IMR-90 (cell line): ENCODE data around the gene SS18L1. TPM values are rescaled to one million over a fixed set of nuclear protein-coding genes. Genes with fewer than 3 reads are reported as not detected.

ENCODE experiments used
- ATAC-seq: fragments of 200-7000 bp; cut with Tn5 transposase; 2 replicates; pipeline ENCODE4 v1.9.1; 2020; ENCODE audit warnings: low read depth, mild to moderate bottlenecking, moderate library complexity
- BruUV-seq: library from RNA; stranded (reverse); fragments of 400-500 nt; replicated peaks from 2 replicates; lab custom pipeline; 2021; lab: Mats Ljungman, UMichigan
- CTCF ChIA-PET: fragments of 300-600 bp; formaldehyde crosslinking; extraction: SDS; loops from one replicate; lab custom pipeline; 2021; ENCODE audit warnings: antibody characterized with exemption; lab: Yijun Ruan, JAX
- POLR2A ChIA-PET: fragments of 300-600 bp; sonication (Branson Sonifier 250); formaldehyde crosslinking; loops from one replicate; lab custom pipeline; 2022; ENCODE audit warnings: antibody characterized with exemption; ENCODE audit not compliant: unreplicated experiment; lab: Charles Lee
- DNase-seq: peaks from one replicate; pipeline ENCODE4 v3.0.0; 2013
- H2AFZ ChIP-seq: replicated peaks from 2 replicates; pipeline ENCODE3; 2013; ENCODE audit warnings: low read length, mild to moderate bottlenecking; ENCODE audit not compliant: poor library complexity
- H2AK5ac ChIP-seq: 2 replicates; pipeline ENCODE4 v1.6.1; 2013; ENCODE audit warnings: low read depth, low read length, inconsistent platforms
- H2AK9ac ChIP-seq: replicated peaks from 2 replicates; pipeline ENCODE3; 2013; ENCODE audit warnings: mild to moderate bottlenecking, low read depth, low read length, moderate library complexity; ENCODE audit not compliant: poor library complexity
- H2BK120ac ChIP-seq: 2 replicates; pipeline ENCODE4 v1.6.1; 2013; ENCODE audit warnings: low read depth, low read length, inconsistent platforms
- H2BK15ac ChIP-seq: 3 replicates; pipeline ENCODE4 v1.6.1; 2013; ENCODE audit warnings: low read depth, low read length, inconsistent platforms
- H2BK20ac ChIP-seq: 2 replicates; pipeline ENCODE4 v1.6.1; 2013; ENCODE audit warnings: low read depth, mild to moderate bottlenecking, inconsistent platforms, low read length, moderate library complexity
- H2BK5ac ChIP-seq: 2 replicates; pipeline ENCODE4 v1.6.1; 2013; ENCODE audit warnings: mild to moderate bottlenecking, low read depth, low read length, inconsistent platforms; ENCODE audit not compliant: poor library complexity, severe bottlenecking
- H3K14ac ChIP-seq: replicated peaks from 2 replicates; pipeline ENCODE4 v1.6.1; 2013; ENCODE audit warnings: low read depth, low read length, inconsistent platforms
- H3K18ac ChIP-seq: 2 replicates; pipeline ENCODE4 v1.6.1; 2013; ENCODE audit warnings: low read depth, low read length, control low read depth
- H3K23ac ChIP-seq: 2 replicates; pipeline ENCODE4 v1.6.1; 2013; ENCODE audit warnings: low read depth, low read length, inconsistent platforms
- H3K27ac ChIP-seq: 2 replicates; pipeline ENCODE4 v1.5.1; 2013; ENCODE audit warnings: mild to moderate bottlenecking, control low read depth, low read length; ENCODE audit not compliant: insufficient read depth
- H3K27me3 ChIP-seq: 2 replicates; pipeline ENCODE4 v1.6.1; 2013; ENCODE audit warnings: low read length; ENCODE audit not compliant: control insufficient read depth, insufficient read depth
- H3K36me3 ChIP-seq: 2 replicates; pipeline ENCODE4 v1.6.1; 2013; ENCODE audit warnings: low read length, mixed read lengths; ENCODE audit not compliant: control insufficient read depth, insufficient read depth
- H3K4ac ChIP-seq: 2 replicates; pipeline ENCODE4 v1.6.1; 2013; ENCODE audit warnings: low read depth, low read length, inconsistent platforms
- H3K4me1 ChIP-seq: 2 replicates; pipeline ENCODE4 v1.6.1; 2013; ENCODE audit warnings: low read length, mixed read lengths; ENCODE audit not compliant: control insufficient read depth, insufficient read depth
- H3K4me2 ChIP-seq: 2 replicates; pipeline ENCODE4 v1.6.1; 2013; ENCODE audit warnings: low read depth, mild to moderate bottlenecking, control low read depth, low read length, moderate library complexity
- H3K4me3 ChIP-seq: 2 replicates; pipeline ENCODE4 v1.5.1; 2013; ENCODE audit warnings: low read depth, mild to moderate bottlenecking, control low read depth, low read length, moderate library complexity; ENCODE audit not compliant: insufficient read depth
- H3K56ac ChIP-seq: 2 replicates; pipeline ENCODE4 v1.6.1; 2013; ENCODE audit warnings: low read length, inconsistent platforms; ENCODE audit not compliant: insufficient read depth; ENCODE audit errors: extremely low read depth
- H3K79me1 ChIP-seq, 2 experiments: 2 replicates each; pipeline ENCODE4 v1.6.1; 2013; ENCODE audit warnings: low read length in 2 of 2, inconsistent platforms in 1 of 2, low read depth in 1 of 2
- H3K9ac ChIP-seq: 2 replicates; pipeline ENCODE4 v1.6.1; 2013; ENCODE audit warnings: low read depth, low read length, control low read depth
- H3K9me1 ChIP-seq: 2 replicates; pipeline ENCODE4 v1.6.1; 2013; ENCODE audit warnings: low read length, inconsistent platforms; ENCODE audit not compliant: insufficient read depth
- H3K9me3 ChIP-seq: 2 replicates; pipeline ENCODE4 v1.6.1; 2013; ENCODE audit warnings: low read length; ENCODE audit not compliant: control insufficient read depth, insufficient read depth
- H4K20me1 ChIP-seq: 2 replicates; pipeline ENCODE4 v1.6.1; 2013; ENCODE audit warnings: low read length, inconsistent platforms; ENCODE audit not compliant: insufficient read depth
- H4K5ac ChIP-seq: 2 replicates; pipeline ENCODE4 v1.6.1; 2013; ENCODE audit warnings: mild to moderate bottlenecking, low read depth, low read length, control low read depth
- H4K8ac ChIP-seq, 2 experiments: 2 replicates each; pipeline ENCODE4 v1.6.1; 2013; ENCODE audit warnings: low read depth in 2 of 2, low read length in 2 of 2, control low read depth in 1 of 2, inconsistent platforms in 1 of 2
- H4K91ac ChIP-seq: 2 replicates; pipeline ENCODE4 v1.6.1; 2013; ENCODE audit warnings: low read depth, low read length, inconsistent platforms; ENCODE audit not compliant: insufficient read depth
- FOS ChIP-seq: fragments of 150-350 bp; IDR thresholded peaks from 2 replicates; pipeline ENCODE4 v1.6.1; 2016; ENCODE audit warnings: low read depth, low read length
- RCOR1 ChIP-seq: IDR thresholded peaks from 2 replicates; pipeline ENCODE4 v1.6.1; 2012; ENCODE audit warnings: mild to moderate bottlenecking, low read length, improper control_type of control experiment; ENCODE audit not compliant: insufficient replicate concordance
- SMC3 ChIP-seq: fragments of 150-350 bp; IDR thresholded peaks from 2 replicates; pipeline ENCODE4 v1.6.1; 2016; ENCODE audit warnings: low read depth, mild to moderate bottlenecking, antibody characterized with exemption, low read length, moderate library complexity
- USF2 ChIP-seq: fragments of 150-350 bp; IDR thresholded peaks from 2 replicates; pipeline ENCODE4 v1.6.1; 2017; ENCODE audit warnings: mild to moderate bottlenecking, antibody characterized with exemption, low read length, low read depth
- WGBS, 2 experiments: methylation state at CpG; one replicate each; pipeline versions ENCODE4 v1.1.5 to v1.1.7; 2013; ENCODE audit warnings: missing lambda C conversion rate in 2 of 2; ENCODE audit not compliant: insufficient read length in 1 of 2; ENCODE audit errors: extremely low coverage in 2 of 2; 5-methylcytosine and 5-hydroxymethylcytosine counted together
- dilution Hi-C: fragments of 300-500 bp; cut with HindIII; formaldehyde crosslinking; loops from one replicate; pipeline ENCODE4 v1.14.3; 2018; ENCODE audit warnings: low sequenced_read_pairs; ENCODE audit not compliant: unreplicated experiment
- in situ Hi-C: fragments of 300-500 bp; cut with MboI; formaldehyde crosslinking; loops from 3 replicates; pipeline ENCODE4 v1.14.3; 2019; ENCODE audit warnings: low sequenced_read_pairs, inconsistent platforms, mixed read lengths
- intact Hi-C: fragments of 100-400 bp; cut with micrococcal nuclease; formaldehyde crosslinking; loops from 2 replicates; pipeline ENCODE4 v1.10.0; 2022
- polyA plus RNA-seq, 3 experiments: library from polyadenylated mRNA; depleted of rRNA; stranded (reverse); fragments of >200 nt; gene quantifications; 2 replicates each; pipeline ENCODE4 v1.2.3, GENCODE V29; 2012; ENCODE audit warnings: low replicate concordance in 1 of 3
- total RNA-seq: library from RNA; depleted of rRNA; stranded (reverse); fragments of >200 nt; gene quantifications from 2 replicates; pipeline ENCODE4 v1.2.3, GENCODE V29; 2012

SS18L1 gene
- total and polyA plus RNA-seq, 2 of the 4 experiments (the other 2 are of a cell fraction): 8.1 to 12.2 TPM

- Histone ChIP-seq H2BK120ac (no peak overlapping the region), H3K9me1 (peaks cover 17% of the 10 kb centered on the region), H3K4me1 (peaks cover 15% of the 10 kb centered on the region), H3K14ac (no peak overlapping the region), H4K8ac (no peak overlapping the region), H4K5ac (no peak overlapping the region), H2BK5ac (no peak overlapping the region), H3K27ac (no peak overlapping the region), H3K4me3 (no peak overlapping the region), H2AFZ (no peak overlapping the region), H4K91ac (no peak overlapping the region), H3K36me3 (peaks cover 42% of the 10 kb centered on the region), H3K56ac (no peak overlapping the region), H3K23ac (no peak overlapping the region), H2AK9ac (peak overlapping the region; percentile 34), H3K79me1 (peaks cover 17 to 80% of the 10 kb centered on the region in 2 experiments), H3K9me3 (no peaks in the 10 kb centered on the region), H2BK20ac (no peak overlapping the region), H3K18ac (no peak overlapping the region), H4K20me1 (peaks cover 88% of the 10 kb centered on the region), H3K9ac (0 out of 2 replicates have a peak overlapping the region, but pooled peaks have one; percentile 3), H3K27me3 (no peaks in the 10 kb centered on the region), H2AK5ac (no peak overlapping the region), H3K4me2 (peak overlapping the region; percentile 89; the same call in 1 of the 2 replicates), H2BK15ac (no peak overlapping the region), H3K4ac (no peak overlapping the region)
- dilution Hi-C loops: no loop called here
- ATAC-seq (no peak), DNase-seq (no peak)
- POLR2A ChIA-PET: no interaction called here
- BruUV-seq: no TSS peak
- intact Hi-C loops: loop anchor here (1.0 kb wide), 1 partner anchor 131 kb away; no protein-coding TSS in a partner anchor
- TF ChIP-seq RCOR1 (no peak), SMC3 (no peak), USF2 (no peak), FOS (no peak)
- WGBS, 2 experiments: no CpG with 5 or more reads among the region's 7 CpGs
- CTCF ChIA-PET: no interaction called here
- in situ Hi-C loops: no loop called here
These were observed 2.5 kb upstream of the SS18L1 start for GRCh38 chr20:62141043-62141396.
